ENCODE data around the gene APBB1IP. TPM values are rescaled to one million over a fixed set of nuclear protein-coding genes. Genes with fewer than 3 reads are reported as not detected.

APBB1IP gene
- total RNA-seq, 1 experiment from 2014 or later, result not detected

DNA sequence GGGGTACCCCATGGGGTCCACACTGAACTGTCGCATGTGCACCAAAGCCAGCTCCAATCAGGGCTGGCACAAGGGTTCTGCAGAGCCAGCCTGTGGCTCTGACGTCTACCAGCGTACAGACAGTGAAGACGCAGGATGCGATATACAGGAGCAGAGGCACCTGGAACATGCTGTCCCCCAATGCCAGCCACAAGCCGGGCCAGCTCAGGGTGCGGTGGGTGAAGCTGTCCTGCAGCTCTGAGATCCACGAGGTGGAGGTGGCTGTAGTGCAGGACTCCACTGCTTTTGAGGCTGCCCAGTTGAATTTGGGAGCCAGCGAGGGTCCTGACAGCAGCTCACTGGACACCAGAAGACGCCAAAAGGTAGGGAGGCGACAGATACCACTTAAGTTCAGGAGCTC, 148.1 kb downstream of the APBB1IP start:
- no CpG with 5 or more reads among the region's 11 CpGs for WGBS (ENCODE audit: extremely low coverage, insufficient read length, low lambda C conversion rate)
- Mint-ChIP-seq H3K27ac (no peak overlapping the region), H3K36me3 (ENCODE audit: insufficient read depth in 1 of 3, low read depth in 3 of 3) (no peaks in the 10 kb centered on the region)

More for the DNA sequence above, 148.1 kb downstream of the APBB1IP start:
- TF ChIP-seq, protein P1, sequence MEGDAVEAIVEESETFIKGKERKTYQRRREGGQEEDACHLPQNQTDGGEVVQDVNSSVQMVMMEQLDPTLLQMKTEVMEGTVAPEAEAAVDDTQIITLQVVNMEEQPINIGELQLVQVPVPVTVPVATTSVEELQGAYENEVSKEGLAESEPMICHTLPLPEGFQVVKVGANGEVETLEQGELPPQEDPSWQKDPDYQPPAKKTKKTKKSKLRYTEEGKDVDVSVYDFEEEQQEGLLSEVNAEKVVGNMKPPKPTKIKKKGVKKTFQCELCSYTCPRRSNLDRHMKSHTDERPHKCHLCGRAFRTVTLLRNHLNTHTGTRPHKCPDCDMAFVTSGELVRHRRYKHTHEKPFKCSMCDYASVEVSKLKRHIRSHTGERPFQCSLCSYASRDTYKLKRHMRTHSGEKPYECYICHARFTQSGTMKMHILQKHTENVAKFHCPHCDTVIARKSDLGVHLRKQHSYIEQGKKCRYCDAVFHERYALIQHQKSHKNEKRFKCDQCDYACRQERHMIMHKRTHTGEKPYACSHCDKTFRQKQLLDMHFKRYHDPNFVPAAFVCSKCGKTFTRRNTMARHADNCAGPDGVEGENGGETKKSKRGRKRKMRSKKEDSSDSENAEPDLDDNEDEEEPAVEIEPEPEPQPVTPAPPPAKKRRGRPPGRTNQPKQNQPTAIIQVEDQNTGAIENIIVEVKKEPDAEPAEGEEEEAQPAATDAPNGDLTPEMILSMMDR (conservative IDR thresholded peaks at IDR 0.05), result no peak
- Histone ChIP-seq H3K4me2 (ENCODE audit: insufficient read depth, insufficient read length, low read length) (no peak overlapping the region), H3K4ac (ENCODE audit: low read depth, low read length) (no peak overlapping the region), H3K23me2 (ENCODE audit: insufficient read length, low read depth, low read length, poor library complexity, severe bottlenecking) (no peaks in the 10 kb centered on the region), H2AK5ac (ENCODE audit: insufficient read length, low read length) (no peak overlapping the region), H3K9ac (ENCODE audit: extremely low read depth, insufficient read length, low read length) (no peak overlapping the region), H3K4me1 (ENCODE audit: insufficient read depth, low read length) (no peaks in the 10 kb centered on the region), H3K79me2 (ENCODE audit: insufficient read depth, low read length) (no peaks in the 10 kb centered on the region), H2BK12ac (ENCODE audit: insufficient read length, low read depth, low read length) (no peak overlapping the region), H3K9me3 (ENCODE audit: control insufficient read depth, low read depth, low read length) (no peaks in the 10 kb centered on the region), H3K27ac (ENCODE audit: insufficient read length, low read depth, low read length) (no peak overlapping the region), H4K91ac (ENCODE audit: insufficient read length, low read depth, low read length) (no peak overlapping the region), H4K20me1 (ENCODE audit: control insufficient read depth, insufficient read depth, insufficient read length) (no peaks in the 10 kb centered on the region), H3T11ph (ENCODE audit: low read length) (no peak overlapping the region), H4K8ac (replicated peaks; ENCODE audit: insufficient read length, low read depth, low read length) (no peak overlapping the region), H2BK5ac (ENCODE audit: insufficient read length, low read length) (no peak overlapping the region), H3K14ac (ENCODE audit: insufficient read depth, low read length) (no peak overlapping the region), H3K23ac (ENCODE audit: insufficient read length, low read depth, low read length) (no peak overlapping the region), H3K27me3 (ENCODE audit: insufficient read depth, low read length) (no peaks in the 10 kb centered on the region), H2BK20ac (ENCODE audit: low read depth, low read length, poor library complexity, severe bottlenecking) (no peak overlapping the region), H2BK120ac (ENCODE audit: low read depth, low read length, poor library complexity, severe bottlenecking) (no peak overlapping the region), H2BK15ac (ENCODE audit: low read depth, low read length) (no peak overlapping the region), H4K5ac (ENCODE audit: insufficient read length, low read depth, low read length) (no peak overlapping the region), H2AFZ (ENCODE audit: low read length) (no peak overlapping the region), H3K56ac (ENCODE audit: insufficient read length, low read depth, low read length) (no peak overlapping the region), H3K18ac (ENCODE audit: insufficient read length, low read depth, low read length) (no peak overlapping the region), H3K79me1 (ENCODE audit: insufficient read depth, low read depth, low read length, poor library complexity, severe bottlenecking) (no peaks in the 10 kb centered on the region)
- peaks cover 0 to 3% of the 10 kb centered on the region in 2 experiments; a peak in 1 of 4 replicates for H3K4me1 Mint-ChIP-seq
- no peak for DNase-seq
- H3K27me3 Mint-ChIP-seq (ENCODE audit: low read depth), result peaks cover 1% of the 10 kb centered on the region
- no peak overlapping the region for H3K4me3 Mint-ChIP-seq
- H3K9me3 Mint-ChIP-seq, result no peaks in the 10 kb centered on the region

Data from H9 (cell line).